ENCODE data around the gene CBFA2T3. TPM values are rescaled to one million over a fixed set of nuclear protein-coding genes. Genes with fewer than 3 reads are reported as not detected.

CBFA2T3 gene
- total RNA-seq, 4 donors from 2014 or later, result 0.95 to 7.3 (median 3.3) TPM

- H3K4me3 ChIP-seq, result peak overlapping the region in 2 of 4 donors; percentile 13 to 25
- TF ChIP-seq POLR2A (IDR thresholded peaks at IDR 0.05) (no peak), CTCF (IDR thresholded peaks at IDR 0.05 in 4 of 5, conservative IDR thresholded peaks at IDR 0.05 in 1 of 5) (no peak)
- in situ Hi-C loops (cut with MboI; ENCODE audit: low sequenced_read_pairs in 4 of 4), result no loop called here
- peak in 1 of 2 donors; percentile 32 for DNase-seq
- ATAC-seq, result no peak
- peaks cover 7 to 19% (median 16%) of the 10 kb centered on the region in 3 donors for H3K27me3 ChIP-seq
- intact Hi-C loops (cut with DNase I; ENCODE audit: low total_unique reads), result no loop called here
- H3K9me3 ChIP-seq, result no peaks in the 10 kb centered on the region
- H3K27ac ChIP-seq, result peak overlapping the region; percentile 54 to 76 (median 64)
- H3K4me1 ChIP-seq, result peaks cover 24 to 26% of the 10 kb centered on the region in 2 donors
- no peaks in the 10 kb centered on the region for H3K36me3 ChIP-seq
These were observed 40.3 kb downstream of the CBFA2T3 start for GRCh38 chr16:88936556-88937205.

- Histone ChIP-seq H3K27ac (peak overlapping the region; percentile 54 to 76 (median 64)), H3K4me3 (peak overlapping the region in 1 of 4 donors; percentile 25), H3K36me3 (no peaks in the 10 kb centered on the region), H3K9me3 (no peaks in the 10 kb centered on the region), H3K27me3 (peaks cover 7 to 19% (median 16%) of the 10 kb centered on the region in 3 donors), H3K4me1 (peaks cover 24 to 26% of the 10 kb centered on the region in 2 donors)
- DNase-seq (no peak), ATAC-seq (no peak)
- no peak for TF ChIP-seq POLR2A (IDR thresholded peaks at IDR 0.05)
- no peak for TF ChIP-seq CTCF (IDR thresholded peaks at IDR 0.05 in 4 of 5, conservative IDR thresholded peaks at IDR 0.05 in 1 of 5)
- in situ Hi-C loops (cut with MboI; ENCODE audit: low sequenced_read_pairs in 4 of 4) (no loop called here), intact Hi-C loops (cut with DNase I; ENCODE audit: low total_unique reads) (no loop called here)
These were observed 40.9 kb downstream of the CBFA2T3 start for GRCh38 chr16:88936008-88936555.

GRCh38 chr16:88934066-88934667, 42.8 kb downstream of the CBFA2T3 start:
- Histone ChIP-seq H3K4me3 (no peak overlapping the region), H3K27me3 (peaks cover 1 to 4% (median 3%) of the 10 kb centered on the region in 3 donors), H3K27ac (no peak overlapping the region), H3K9me3 (no peaks in the 10 kb centered on the region), H3K4me1 (peaks cover 15 to 22% of the 10 kb centered on the region in 2 donors), H3K36me3 (no peaks in the 10 kb centered on the region)
- no peak for TF ChIP-seq CTCF (IDR thresholded peaks at IDR 0.05 in 4 of 5, conservative IDR thresholded peaks at IDR 0.05 in 1 of 5)
- no peak for TF ChIP-seq POLR2A (IDR thresholded peaks at IDR 0.05)
- intact Hi-C loops (cut with DNase I; ENCODE audit: low total_unique reads) (no loop called here), in situ Hi-C loops (cut with MboI; ENCODE audit: low sequenced_read_pairs in 4 of 4) (no loop called here)
- DNase-seq, result no peak
- no peak for ATAC-seq

- no peaks in the 10 kb centered on the region for H3K27me3 ChIP-seq
- no peak overlapping the region for H3K27ac ChIP-seq
- ATAC-seq (no peak), DNase-seq (no peak)
- in situ Hi-C loops (cut with MboI; ENCODE audit: low sequenced_read_pairs in 4 of 4), result no loop called here
- TF ChIP-seq CTCF (IDR thresholded peaks at IDR 0.05 in 4 of 5, conservative IDR thresholded peaks at IDR 0.05 in 1 of 5), result no peak
- no peak for TF ChIP-seq POLR2A (IDR thresholded peaks at IDR 0.05)
- no peaks in the 10 kb centered on the region for H3K36me3 ChIP-seq
- no peak overlapping the region for H3K4me3 ChIP-seq
- no peaks in the 10 kb centered on the region for H3K9me3 ChIP-seq
- H3K4me1 ChIP-seq, result peaks cover 11 to 15% of the 10 kb centered on the region in 2 donors
- intact Hi-C loops (cut with DNase I; ENCODE audit: low total_unique reads), result no loop called here
These were observed 44.1 kb downstream of the CBFA2T3 start for GRCh38 chr16:88932929-88933328.
